Urothelium cell line (cell line): Measurements from ENCODE around the gene CTNS.
A peak's percentile ranks its signal among the peaks of the same experiment; 100 is the strongest.

Experiments
- DNase-seq: peaks from one replicate; pipeline ENCODE4 v3.0.0; 2011; ENCODE audit warnings: low spot score, mixed read lengths
- FAIRE-seq: peaks from 2 replicates; lab custom pipeline; 2011; peaks lifted over from hg19 to GRCh38; lab: Jason Lieb, UNC

Gene CTNS

GRCh38 chr17:3636154-3636907 lies at the start of gene CTNS, which contains the start of gene SHPK:
CTNS (plus strand) TSS chr17:3636760; CDS start chr17:3640207, 3,447 bp downstream.
SHPK (minus strand) TSS chr17:3636250; CDS start chr17:3636219, 31 bp downstream.
- FAIRE-seq (peak; percentile 30), DNase-seq (peak; percentile 96)

GRCh38 chr17:3589784-3590183 lies 46.8 kb upstream of the CTNS start:
- DNase-seq, result no peak
- no peak for FAIRE-seq

DNA sequence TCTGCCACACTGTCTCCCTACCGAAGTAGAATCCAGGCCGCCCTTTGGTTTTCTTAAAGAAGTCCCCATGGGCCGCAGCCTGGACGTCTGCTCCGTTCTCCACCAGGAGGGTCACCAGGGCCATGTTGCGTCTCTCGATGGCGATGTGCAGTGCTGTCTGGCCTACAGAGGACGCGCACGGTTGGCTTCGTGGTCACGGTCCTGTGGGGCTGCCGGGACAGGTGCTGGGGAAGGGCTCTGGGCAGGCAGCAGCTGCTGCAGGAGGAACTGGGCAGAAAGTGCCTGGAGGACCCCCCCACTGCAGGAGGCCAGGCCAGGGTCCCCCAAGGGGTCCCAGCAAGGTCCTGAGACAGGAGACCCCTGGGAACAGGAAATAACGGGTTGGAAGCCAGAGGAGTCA lies 46.3 kb upstream of the CTNS start:
- FAIRE-seq, result no peak

DNA sequence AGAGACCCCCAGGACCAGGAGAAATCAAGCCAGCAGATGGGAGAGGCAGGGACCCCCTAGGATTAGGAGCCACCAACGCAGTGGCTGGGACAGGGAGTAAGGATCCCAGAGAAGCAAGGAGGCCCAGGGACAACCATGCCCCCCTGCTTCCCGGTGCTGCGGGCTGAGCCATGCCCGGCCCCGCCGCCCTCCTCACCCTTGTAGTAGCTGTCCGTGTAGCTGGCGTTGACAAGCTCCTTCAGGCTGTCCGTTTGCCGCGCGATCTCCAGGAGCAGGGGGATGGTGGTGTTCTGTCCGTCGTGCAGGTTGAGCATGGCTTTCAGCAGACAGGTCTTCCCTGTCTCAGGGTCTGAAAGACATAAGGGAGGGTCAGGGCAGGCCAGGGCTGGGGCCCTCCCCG lies 45.8 kb upstream of the CTNS start:
- DNase-seq (no peak), FAIRE-seq (no peak)

More for the DNA sequence above, 46.3 kb upstream of the CTNS start:
- DNase-seq, result no peak

DNA sequence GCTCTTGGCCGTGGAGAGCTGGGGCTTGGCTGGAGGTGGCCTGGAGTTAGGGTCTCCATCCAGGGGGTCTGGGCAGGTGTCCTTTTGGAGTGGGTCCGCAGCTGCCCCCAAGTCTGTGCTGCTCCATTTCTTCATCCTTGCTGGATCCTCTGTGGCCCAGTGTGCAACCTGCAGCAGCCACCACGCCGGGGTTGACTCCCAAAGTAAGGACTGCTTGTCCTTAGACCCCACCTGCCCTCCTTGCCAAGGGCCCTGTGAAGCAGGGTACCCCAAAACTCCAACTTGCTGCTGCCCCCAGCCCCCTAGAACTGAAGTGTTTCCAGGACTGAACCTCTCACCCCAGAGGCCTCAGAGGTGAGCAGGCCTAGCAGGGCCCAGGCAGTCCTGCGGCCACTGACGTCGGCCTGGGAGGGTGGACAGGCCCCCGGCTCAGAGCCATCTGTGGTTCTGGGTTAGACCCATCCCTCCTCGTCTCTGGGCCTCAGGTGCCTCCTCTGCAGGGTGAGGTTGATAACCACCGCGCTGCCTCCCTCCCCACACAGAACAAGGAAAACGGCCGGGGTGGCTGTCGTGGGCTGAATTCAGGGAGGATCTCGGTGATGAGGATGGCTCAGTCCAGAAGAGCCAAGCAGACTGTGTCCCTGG lies 44.2 kb upstream of the CTNS start:
- FAIRE-seq (no peak), DNase-seq (no peak)

DNA sequence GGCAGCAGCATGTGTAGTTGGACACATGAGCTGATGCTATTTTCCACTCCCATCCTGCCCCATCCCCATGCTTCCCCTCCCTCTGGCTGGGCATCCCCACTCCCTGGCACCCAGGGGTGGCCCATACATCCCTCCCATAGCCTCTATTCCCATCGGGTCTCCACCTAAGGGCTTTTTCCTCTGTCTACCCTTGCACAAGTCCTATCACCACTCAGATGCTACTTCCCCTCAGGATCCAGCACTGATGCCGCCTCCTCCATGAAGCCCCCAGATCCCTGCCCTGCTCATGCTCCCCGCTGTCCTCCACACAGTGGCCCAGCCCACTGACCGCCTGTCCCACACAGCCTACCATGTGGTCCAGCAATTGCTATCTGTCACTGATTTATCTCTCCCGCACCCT lies 43.2 kb upstream of the CTNS start:
- no peak for DNase-seq
- no peak for FAIRE-seq

- DNase-seq (no peak), FAIRE-seq (no peak)
Measured at GRCh38 chr17:3594051-3594800, 42.3 kb upstream of the CTNS start.

- DNase-seq, result no peak
- FAIRE-seq, result no peak
Measured at GRCh38 chr17:3594976-3595375, 41.6 kb upstream of the CTNS start.

- no peak for FAIRE-seq
- no peak for DNase-seq
Measured at GRCh38 chr17:3596804-3597464, 39.6 kb upstream of the CTNS start.

GRCh38 chr17:3598078-3598477 lies 38.5 kb upstream of the CTNS start:
- FAIRE-seq (no peak), DNase-seq (no peak)

DNA sequence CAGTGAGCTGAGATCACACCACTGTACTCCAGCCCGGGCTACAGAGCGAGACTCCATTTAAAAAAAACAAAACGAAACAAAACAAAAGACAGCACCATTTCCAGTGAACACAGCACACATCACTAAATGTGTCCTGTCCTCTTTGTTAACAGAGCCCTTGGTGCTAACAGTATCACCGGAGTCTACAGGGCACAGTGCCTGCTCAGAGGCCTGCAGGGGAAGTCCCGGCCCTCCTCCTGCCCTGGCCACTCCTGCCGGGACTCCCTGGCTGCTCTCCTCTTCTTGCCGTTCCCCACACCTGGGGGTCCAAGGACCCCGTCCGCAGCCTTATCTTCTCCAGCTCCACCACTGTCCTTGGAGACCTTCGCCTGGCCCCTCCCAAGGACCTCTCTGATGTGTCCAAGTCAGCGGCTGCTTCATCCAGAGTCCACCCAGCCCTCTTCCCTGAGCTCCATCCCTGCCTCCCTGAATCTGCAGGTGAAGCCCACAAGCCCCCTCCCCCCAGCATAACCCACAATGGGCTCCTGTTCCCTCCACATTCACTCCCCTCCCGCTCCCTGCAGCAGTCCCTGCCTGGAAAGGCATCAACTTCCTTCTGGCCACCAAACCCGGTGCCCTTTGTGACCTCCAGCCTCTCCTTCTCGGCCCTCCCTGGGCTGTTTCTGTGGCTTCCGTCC lies 35.9 kb upstream of the CTNS start:
- FAIRE-seq, result no peak
- DNase-seq, result no peak

DNA sequence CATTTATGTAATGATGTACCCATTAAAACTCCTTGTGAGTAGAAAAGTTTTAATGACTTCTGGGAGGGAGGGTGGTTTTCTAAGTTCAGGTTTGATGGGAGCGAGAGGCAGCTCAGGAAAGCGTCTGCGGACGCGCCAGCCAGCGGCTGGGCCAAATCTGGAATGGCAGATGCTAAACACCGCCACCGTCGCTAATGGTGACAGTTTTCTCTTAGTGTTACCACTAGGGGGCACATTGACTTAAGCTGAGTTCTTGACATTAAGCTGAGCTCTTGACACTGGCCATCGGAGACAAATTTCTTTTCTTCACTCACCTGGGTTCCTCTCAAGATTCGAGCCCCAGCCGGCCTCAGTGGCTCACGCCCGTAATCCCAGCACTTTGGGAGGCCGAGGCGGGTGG lies 34.1 kb upstream of the CTNS start:
- no peak for DNase-seq
- no peak for FAIRE-seq

- FAIRE-seq (no peak), DNase-seq (no peak)
Measured at GRCh38 chr17:3603119-3603869, 33.3 kb upstream of the CTNS start.

- DNase-seq (no peak), FAIRE-seq (no peak)
Measured at GRCh38 chr17:3603870-3604259, 32.7 kb upstream of the CTNS start.

GRCh38 chr17:3609689-3610088 lies 26.9 kb upstream of the CTNS start:
- DNase-seq (no peak), FAIRE-seq (no peak)

DNA sequence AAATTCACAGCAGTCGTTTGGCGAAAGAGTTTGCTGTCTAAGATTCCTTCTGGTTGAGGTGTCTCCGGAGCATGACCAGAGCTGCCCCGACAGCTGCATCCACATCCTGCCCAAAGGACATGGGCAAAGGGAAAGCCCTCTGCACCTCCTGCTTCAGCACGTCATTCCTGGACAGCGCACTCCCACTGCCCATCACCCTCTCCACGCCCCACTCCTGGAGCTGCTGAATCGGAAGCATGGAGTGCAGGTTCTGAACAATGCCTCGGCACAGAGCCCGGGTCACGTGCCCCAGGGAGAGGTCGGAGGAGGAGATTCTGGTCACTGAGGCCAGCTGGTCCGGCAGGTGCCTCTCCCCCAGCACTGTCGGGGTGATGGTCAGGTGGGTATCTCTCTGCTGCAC lies 26.0 kb upstream of the CTNS start:
- FAIRE-seq (no peak), DNase-seq (no peak)

DNA sequence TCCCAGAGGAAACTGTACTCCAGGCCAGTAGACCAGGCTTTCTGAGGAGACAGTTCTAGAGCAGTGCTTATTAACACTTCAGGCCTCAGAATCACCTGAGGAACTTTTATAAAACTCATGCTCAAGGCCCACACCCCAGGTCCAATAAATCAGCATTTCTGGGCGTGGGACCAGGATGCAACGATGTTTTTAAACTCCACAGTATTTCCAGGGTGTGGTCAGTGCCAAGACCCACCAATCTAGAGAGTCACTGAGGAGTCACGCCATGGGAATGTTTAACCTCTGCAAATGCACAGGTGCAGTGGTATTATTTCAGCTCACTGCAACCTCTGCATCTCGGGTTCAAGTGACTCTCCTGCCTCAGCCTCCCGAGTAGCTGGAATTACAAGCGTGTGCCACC lies 23.4 kb upstream of the CTNS start:
- FAIRE-seq, result no peak

DNA sequence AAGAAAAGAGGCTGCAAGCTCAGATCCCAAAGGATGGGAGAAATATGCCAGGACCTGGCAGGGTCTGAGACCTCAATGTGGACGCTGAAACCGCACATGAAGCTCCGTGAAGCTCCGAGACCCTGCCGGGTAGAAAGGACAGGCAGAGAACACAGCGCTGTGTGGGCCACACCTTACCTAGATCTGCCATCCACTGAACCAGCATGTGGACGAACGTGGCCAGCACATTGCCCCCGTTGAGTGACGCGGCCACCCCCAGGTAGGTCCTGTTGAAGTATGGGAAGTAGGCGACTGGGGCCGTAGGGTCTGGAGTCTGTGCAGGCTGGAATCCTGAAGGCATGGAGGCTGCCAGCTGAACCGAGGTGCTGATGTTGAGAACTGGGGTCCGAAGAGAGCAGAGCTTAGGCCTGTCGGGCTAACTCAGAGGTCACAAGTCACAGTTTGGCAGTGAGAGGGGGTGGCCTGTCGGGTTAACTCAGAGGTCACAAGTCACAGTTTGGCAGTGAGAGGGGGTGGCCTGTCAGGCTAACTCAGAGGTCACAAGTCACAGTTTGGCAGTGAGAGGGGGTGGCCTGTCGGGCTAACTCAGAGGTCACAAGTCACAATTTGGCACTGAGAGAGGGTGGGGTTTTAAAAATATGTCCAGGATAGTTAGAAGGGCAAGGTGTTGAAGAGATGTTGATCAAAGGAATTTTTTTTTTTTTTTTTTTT lies 21.2 kb upstream of the CTNS start:
- DNase-seq, result no peak
- FAIRE-seq, result no peak

More for the DNA sequence above, 23.4 kb upstream of the CTNS start:
- no peak for DNase-seq

DNA sequence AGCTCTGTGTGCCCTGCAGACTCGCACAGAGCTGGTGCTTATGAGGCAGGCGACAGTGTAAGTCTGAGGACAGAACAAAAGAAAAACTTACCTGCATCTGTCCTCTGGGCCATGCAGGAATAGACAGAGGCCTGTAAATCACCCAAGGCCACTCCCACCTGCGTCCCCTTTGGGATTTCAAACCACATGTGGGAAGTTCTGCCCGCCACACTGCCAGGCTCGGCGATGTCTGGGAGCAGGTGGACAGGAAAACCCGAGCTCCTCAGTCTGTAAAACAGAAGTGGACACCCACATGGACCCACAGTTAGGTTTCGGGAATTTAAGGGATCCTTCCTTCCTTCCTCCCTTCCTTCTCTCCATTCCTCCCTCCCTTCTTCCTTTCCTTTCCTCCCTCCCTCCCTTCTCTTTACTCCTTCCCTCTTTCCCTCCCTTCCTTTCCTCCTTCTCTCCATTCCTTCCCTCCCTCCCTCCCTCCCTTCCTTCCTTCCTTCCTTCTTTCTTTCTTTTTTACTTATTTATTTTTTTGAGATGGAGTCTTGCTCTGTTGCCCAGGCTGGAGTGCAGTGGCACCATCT lies 15.3 kb upstream of the CTNS start:
- no peak for FAIRE-seq
- no peak for DNase-seq
